Measurements from ENCODE around the gene PITPNB.

PITPNB gene

DNA sequence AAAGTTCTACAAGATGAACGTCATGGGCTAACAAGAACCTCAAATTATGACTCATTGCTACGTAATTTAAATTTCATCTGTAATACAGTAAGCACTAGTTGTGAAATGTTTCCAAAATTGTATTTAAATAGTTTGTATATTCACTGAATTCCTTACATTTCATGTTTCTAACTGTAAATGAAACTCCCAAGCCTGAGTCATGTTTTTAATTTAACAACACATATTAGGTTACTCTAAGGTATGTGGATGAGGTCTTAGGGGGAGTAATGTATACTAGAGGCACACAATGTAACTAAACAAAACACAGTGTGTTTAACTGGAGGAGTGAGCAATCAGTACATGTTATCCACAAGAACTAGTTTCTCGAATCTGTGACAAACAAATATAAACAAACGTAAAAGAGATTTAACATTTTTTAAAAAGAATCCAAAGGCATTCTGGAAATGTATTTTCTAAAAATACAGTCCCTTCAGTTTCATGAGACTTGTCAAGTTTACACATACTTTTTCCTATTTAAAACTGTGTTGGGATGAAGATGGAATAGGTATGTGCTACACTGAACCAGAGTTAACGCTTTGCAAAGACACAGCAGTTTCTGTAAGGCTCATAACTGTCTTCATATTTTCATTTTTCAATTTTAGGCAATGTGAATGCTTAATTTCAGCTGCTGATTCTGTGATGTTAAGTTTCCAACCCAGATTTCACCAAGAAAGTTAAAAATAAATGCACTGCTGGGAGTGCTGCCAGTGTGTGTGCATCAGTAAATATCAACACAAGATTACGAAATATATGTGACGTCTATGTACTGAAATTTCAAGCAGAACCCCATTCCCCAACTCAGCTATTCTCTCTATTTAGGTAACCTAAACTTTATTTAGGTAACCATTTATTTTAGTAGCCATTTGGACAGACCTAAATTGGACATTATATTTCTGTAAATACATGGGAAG lies 52.6 kb downstream of the PITPNB start:
- no peak for DNase-seq
- in situ Hi-C loops (cut with HindIII; ENCODE audit: low pct_ligation_motif_present, low sequenced_read_pairs): no loop called here
- H3K27me3 ChIP-seq (replicated peaks): no peaks in the 10 kb centered on the region
- TF ChIP-seq, protein P1, sequence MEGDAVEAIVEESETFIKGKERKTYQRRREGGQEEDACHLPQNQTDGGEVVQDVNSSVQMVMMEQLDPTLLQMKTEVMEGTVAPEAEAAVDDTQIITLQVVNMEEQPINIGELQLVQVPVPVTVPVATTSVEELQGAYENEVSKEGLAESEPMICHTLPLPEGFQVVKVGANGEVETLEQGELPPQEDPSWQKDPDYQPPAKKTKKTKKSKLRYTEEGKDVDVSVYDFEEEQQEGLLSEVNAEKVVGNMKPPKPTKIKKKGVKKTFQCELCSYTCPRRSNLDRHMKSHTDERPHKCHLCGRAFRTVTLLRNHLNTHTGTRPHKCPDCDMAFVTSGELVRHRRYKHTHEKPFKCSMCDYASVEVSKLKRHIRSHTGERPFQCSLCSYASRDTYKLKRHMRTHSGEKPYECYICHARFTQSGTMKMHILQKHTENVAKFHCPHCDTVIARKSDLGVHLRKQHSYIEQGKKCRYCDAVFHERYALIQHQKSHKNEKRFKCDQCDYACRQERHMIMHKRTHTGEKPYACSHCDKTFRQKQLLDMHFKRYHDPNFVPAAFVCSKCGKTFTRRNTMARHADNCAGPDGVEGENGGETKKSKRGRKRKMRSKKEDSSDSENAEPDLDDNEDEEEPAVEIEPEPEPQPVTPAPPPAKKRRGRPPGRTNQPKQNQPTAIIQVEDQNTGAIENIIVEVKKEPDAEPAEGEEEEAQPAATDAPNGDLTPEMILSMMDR (IDR thresholded peaks at IDR 0.05; ENCODE audit: low read depth, low read length, missing control alignments): no peak
- no peak overlapping the region for H3K4me3 ChIP-seq (ENCODE audit: low read depth, low read length)
- peak overlapping the region; percentile 85 for H3K27ac ChIP-seq
- H3K36me3 ChIP-seq (replicated peaks): peaks cover 7% of the 10 kb centered on the region

DNA sequence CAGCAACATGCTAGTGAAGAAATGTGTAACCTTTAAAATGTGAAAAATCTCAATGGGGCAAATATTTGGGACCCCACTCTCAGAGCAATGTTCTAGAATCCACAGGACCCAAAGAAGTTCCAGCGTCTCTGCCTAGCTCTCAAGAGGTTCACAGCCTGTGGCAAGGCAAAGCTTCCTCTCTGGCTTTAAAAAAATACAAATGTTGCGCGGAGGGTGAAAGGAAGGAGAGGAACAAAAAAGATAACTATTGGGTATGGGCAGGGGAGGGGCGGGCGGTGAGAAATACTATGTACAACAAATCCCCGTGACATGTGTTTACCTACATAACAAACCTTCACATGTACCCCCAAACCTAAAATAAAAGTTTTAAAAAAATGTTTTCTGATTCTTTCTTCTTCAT lies 53.6 kb downstream of the PITPNB start:
- H3K36me3 ChIP-seq (replicated peaks): peaks cover 4% of the 10 kb centered on the region

DNA sequence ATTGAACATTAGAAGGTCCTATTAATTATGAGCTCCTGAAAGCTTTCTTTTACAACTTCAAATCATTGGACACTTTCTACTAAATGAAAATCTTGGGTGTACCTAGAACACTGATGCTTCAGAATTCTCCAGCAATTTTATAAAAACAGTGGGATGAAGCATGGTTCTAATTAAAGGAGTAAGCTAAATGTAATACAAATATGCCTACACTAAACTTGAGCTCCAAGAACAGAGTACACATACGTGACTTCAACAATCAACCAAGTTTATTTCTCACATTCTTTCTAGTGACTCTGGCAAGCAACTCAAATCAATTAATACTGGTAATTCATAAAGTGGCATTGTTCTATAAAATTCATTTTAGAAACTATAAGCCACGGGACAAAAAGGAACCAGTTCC lies 55.5 kb downstream of the PITPNB start:
- Histone ChIP-seq H3K27ac (no peak overlapping the region), H3K27me3 (replicated peaks) (no peaks in the 10 kb centered on the region), H3K4me3 (ENCODE audit: low read depth, low read length) (no peak overlapping the region), H3K36me3 (replicated peaks) (peaks cover 4% of the 10 kb centered on the region)
- DNase-seq: no peak
- in situ Hi-C loops (cut with HindIII; ENCODE audit: low pct_ligation_motif_present, low sequenced_read_pairs): no loop called here
- TF ChIP-seq, protein P1 (IDR thresholded peaks at IDR 0.05; ENCODE audit: low read depth, low read length, missing control alignments): no peak

More for the DNA sequence above, 53.6 kb downstream of the PITPNB start:
- in situ Hi-C loops (cut with HindIII; ENCODE audit: low pct_ligation_motif_present, low sequenced_read_pairs): no loop called here
- Histone ChIP-seq H3K27me3 (replicated peaks) (no peaks in the 10 kb centered on the region), H3K4me3 (ENCODE audit: low read depth, low read length) (no peak overlapping the region), H3K27ac (peak overlapping the region; percentile 85)
- no peak for DNase-seq
- TF ChIP-seq, protein P1 (IDR thresholded peaks at IDR 0.05; ENCODE audit: low read depth, low read length, missing control alignments): no peak

DNA sequence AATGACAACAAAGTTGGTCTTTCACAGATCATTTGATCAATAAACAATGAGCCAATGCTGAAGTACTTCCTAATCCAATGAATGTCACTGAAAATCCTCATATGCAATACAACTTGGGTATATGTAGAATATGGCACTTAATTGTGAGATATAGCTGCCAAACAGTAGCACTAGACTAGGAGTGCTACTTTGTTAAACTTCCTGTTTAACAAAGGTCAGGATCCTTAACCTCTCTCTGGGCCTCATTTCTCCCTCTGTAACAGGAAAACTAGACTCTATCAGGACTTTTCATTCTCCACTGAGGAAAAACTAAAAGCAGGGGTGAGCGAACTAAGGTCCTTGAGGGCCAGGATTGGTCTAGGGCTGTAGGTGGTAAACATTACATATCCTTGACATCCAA lies 56.1 kb downstream of the PITPNB start:
- Histone ChIP-seq H3K27me3 (replicated peaks) (no peaks in the 10 kb centered on the region), H3K4me3 (ENCODE audit: low read depth, low read length) (no peak overlapping the region), H3K27ac (no peak overlapping the region), H3K36me3 (replicated peaks) (peaks cover 8% of the 10 kb centered on the region)
- in situ Hi-C loops (cut with HindIII; ENCODE audit: low pct_ligation_motif_present, low sequenced_read_pairs): no loop called here
- DNase-seq: no peak
- TF ChIP-seq, protein P1 (IDR thresholded peaks at IDR 0.05; ENCODE audit: low read depth, low read length, missing control alignments): no peak

DNA sequence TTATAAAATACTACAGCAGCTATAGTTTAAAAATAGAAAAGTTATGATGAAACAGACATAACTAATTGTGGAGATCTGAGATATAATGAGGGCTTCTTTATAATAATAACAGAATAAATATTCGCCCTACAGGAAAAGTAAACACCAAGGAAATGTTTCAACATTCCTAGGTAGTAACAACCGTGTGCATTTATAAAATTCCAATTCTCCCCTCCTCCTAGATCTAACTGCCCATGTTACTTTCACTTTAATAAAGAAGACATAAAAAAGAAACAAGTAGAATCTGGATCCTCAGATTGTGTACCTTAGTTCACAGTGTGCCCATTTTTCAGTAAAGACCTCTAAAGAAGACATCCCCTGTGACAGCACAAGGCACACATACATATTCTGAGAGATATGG lies 59.7 kb downstream of the PITPNB start:
- Histone ChIP-seq H3K4me3 (ENCODE audit: low read depth, low read length) (no peak overlapping the region), H3K27me3 (replicated peaks) (no peaks in the 10 kb centered on the region), H3K36me3 (replicated peaks) (peaks cover 37% of the 10 kb centered on the region), H3K27ac (no peak overlapping the region)
- DNase-seq: no peak
- TF ChIP-seq, protein P1 (IDR thresholded peaks at IDR 0.05; ENCODE audit: low read depth, low read length, missing control alignments): no peak
- in situ Hi-C loops (cut with HindIII; ENCODE audit: low pct_ligation_motif_present, low sequenced_read_pairs): no loop called here

Measured in brain microvascular endothelial cell (primary cell).